ENCODE measurements around the gene SPACA7. TPM values are rescaled to one million over a fixed set of nuclear protein-coding genes. Genes with fewer than 3 reads are reported as not detected.

SPACA7 gene
- total RNA-seq, 1 experiment from 2014 or later: not detected

- no peak overlapping the region for H4K8ac ChIP-seq (replicated peaks; ENCODE audit: insufficient read length, low read depth, low read length)
- no peak overlapping the region for H3T11ph ChIP-seq (ENCODE audit: low read length)
- no peak overlapping the region for H3K27ac ChIP-seq (ENCODE audit: insufficient read length, low read depth, low read length)
- H2BK5ac ChIP-seq (ENCODE audit: insufficient read length, low read length): no peak overlapping the region
- no peak for DNase-seq
- H3K4me2 ChIP-seq (ENCODE audit: insufficient read depth, insufficient read length, low read length): no peak overlapping the region
- H3K9me3 ChIP-seq (ENCODE audit: control insufficient read depth, low read depth, low read length): peaks cover 2% of the 10 kb centered on the region
- WGBS (ENCODE audit: extremely low coverage, insufficient read length, low lambda C conversion rate): no CpG with 5 or more reads among the region's 13 CpGs
- no peak overlapping the region for H4K91ac ChIP-seq (ENCODE audit: insufficient read length, low read depth, low read length)
- no peaks in the 10 kb centered on the region for H3K23me2 ChIP-seq (ENCODE audit: insufficient read length, low read depth, low read length, poor library complexity, severe bottlenecking)
- Mint-ChIP-seq H3K36me3 (ENCODE audit: insufficient read depth in 1 of 3, low read depth in 3 of 3) (peaks cover 9 to 25% (median 10%) of the 10 kb centered on the region in 3 experiments; a peak in 6 of 7 replicates), H3K27me3 (ENCODE audit: low read depth) (peaks cover 22% of the 10 kb centered on the region), H3K4me1 (0 out of 4 replicates have a peak, but pooled peaks cover 0 to 2% of the 10 kb centered on the region in 2 experiments), H3K9me3 (peaks cover 32 to 43% of the 10 kb centered on the region in 2 experiments), H3K27ac (no peak overlapping the region), H3K4me3 (no peak overlapping the region)
- H2BK12ac ChIP-seq (ENCODE audit: insufficient read length, low read depth, low read length): no peak overlapping the region
- H3K4ac ChIP-seq (ENCODE audit: low read depth, low read length): no peak overlapping the region
- H2AK5ac ChIP-seq (ENCODE audit: insufficient read length, low read length): no peak overlapping the region
- no peaks in the 10 kb centered on the region for H3K27me3 ChIP-seq (ENCODE audit: insufficient read depth, low read length)
- no peak overlapping the region for H3K23ac ChIP-seq (ENCODE audit: insufficient read length, low read depth, low read length)
- H2BK120ac ChIP-seq (ENCODE audit: low read depth, low read length, poor library complexity, severe bottlenecking): no peak overlapping the region
- H2BK15ac ChIP-seq (ENCODE audit: low read depth, low read length): no peak overlapping the region
- no peak overlapping the region for H3K14ac ChIP-seq (ENCODE audit: insufficient read depth, low read length)
- no peak overlapping the region for H2BK20ac ChIP-seq (ENCODE audit: low read depth, low read length, poor library complexity, severe bottlenecking)
- H3K56ac ChIP-seq (ENCODE audit: insufficient read length, low read depth, low read length): no peak overlapping the region
- no peaks in the 10 kb centered on the region for H4K20me1 ChIP-seq (ENCODE audit: control insufficient read depth, insufficient read depth, insufficient read length)
- H3K79me2 ChIP-seq (ENCODE audit: insufficient read depth, low read length): no peaks in the 10 kb centered on the region
- H3K79me1 ChIP-seq (ENCODE audit: insufficient read depth, low read depth, low read length, poor library complexity, severe bottlenecking): no peaks in the 10 kb centered on the region
- peak overlapping the region; percentile 49 for H3K18ac ChIP-seq (ENCODE audit: insufficient read length, low read depth, low read length)
- no peak for TF ChIP-seq CTCF (conservative IDR thresholded peaks at IDR 0.05)
- no peaks in the 10 kb centered on the region for H3K4me1 ChIP-seq (ENCODE audit: insufficient read depth, low read length)
- H3K9ac ChIP-seq (ENCODE audit: extremely low read depth, insufficient read length, low read length): no peak overlapping the region
- no peak overlapping the region for H2AFZ ChIP-seq (ENCODE audit: low read length)
- no peak overlapping the region for H4K5ac ChIP-seq (ENCODE audit: insufficient read length, low read depth, low read length)
These were observed 57.9 kb downstream of the SPACA7 start for GRCh38 chr13:112434032-112434431.
